Measurements from ENCODE around the gene KIAA0513.

- TF ChIP-seq CTCF (conservative IDR thresholded peaks at IDR 0.05 in 1 of 2, IDR thresholded peaks at IDR 0.05 in 1 of 2; ENCODE audit: extremely low read depth in 1 of 2, insufficient read depth in 1 of 2, low read depth in 1 of 2, low read length in 2 of 2) (no peak), EZH2 (IDR thresholded peaks at IDR 0.05; ENCODE audit: borderline replicate concordance, low read length) (no peak)
Observed at GRCh38 chr16:85084841-85085510, 57.4 kb downstream of the KIAA0513 start.

Data from mammary epithelial cell (primary cell).